ENCODE measurements around the gene ERGIC3. TPM values are rescaled to one million over a fixed set of nuclear protein-coding genes. Genes with fewer than 3 reads are reported as not detected.

Gene ERGIC3
- total and polyA plus RNA-seq, 2 of the 13 experiments (the other 11 are each of a cell fraction or from before 2014, with no cell fraction given) = 407 to 670 TPM

- TF ChIP-seq EEA1 (CRISPR knock-in tag; IDR thresholded peaks at IDR 0.05; ENCODE audit: borderline replicate concordance) = no peak
- no peak for TF ChIP-seq RFX5 (IDR thresholded peaks at IDR 0.05; ENCODE audit: low read depth, low read length)
- 0 out of 2 replicates have a peak, but pooled peaks have one; percentile 11 for TF ChIP-seq DZIP1 (CRISPR knock-in tag; IDR thresholded peaks at IDR 0.05)
- no peak for TF ChIP-seq KLF11 (CRISPR knock-in tag; IDR thresholded peaks at IDR 0.05)
- no peak for TF ChIP-seq FOXJ3 (CRISPR knock-in tag; IDR thresholded peaks at IDR 0.05; ENCODE audit: borderline replicate concordance)
- TF ChIP-seq YY1 (IDR thresholded peaks at IDR 0.05; ENCODE audit: insufficient read depth, insufficient replicate concordance, low read depth, low read length) = no peak
- no peak for TF ChIP-seq MLLT10 (CRISPR knock-in tag; IDR thresholded peaks at IDR 0.05)
- TF ChIP-seq ADNP (CRISPR knock-in tag; IDR thresholded peaks at IDR 0.05) = no peak
- TF ChIP-seq ZFX (CRISPR knock-in tag; IDR thresholded peaks at IDR 0.05; ENCODE audit: low read depth) = no peak
- no peak for TF ChIP-seq JDP2 (CRISPR knock-in tag; IDR thresholded peaks at IDR 0.05; ENCODE audit: borderline replicate concordance)
- peak; percentile 85 for TF ChIP-seq ZNF883 (CRISPR knock-in tag; IDR thresholded peaks at IDR 0.05; ENCODE audit: not compliant biosample characterization)
- no peak for TF ChIP-seq DDIT3 (CRISPR knock-in tag; IDR thresholded peaks at IDR 0.05)
- TF ChIP-seq FOXA3 (CRISPR knock-in tag; IDR thresholded peaks at IDR 0.05) = no peak
- 0 out of 2 replicates have a peak, but pooled peaks have one; percentile 59 for TF ChIP-seq ZNF234 (CRISPR knock-in tag; conservative IDR thresholded peaks at IDR 0.05)
- no peak for TF ChIP-seq POLR2AphosphoS2 (IDR thresholded peaks at IDR 0.05; ENCODE audit: low read depth, low read length)
- no peak for TF ChIP-seq ZNF224 (CRISPR knock-in tag; IDR thresholded peaks at IDR 0.05)
- no peak for TF ChIP-seq EHMT2 (IDR thresholded peaks at IDR 0.05; ENCODE audit: borderline replicate concordance, low read depth, low read length)
- no peak for TF ChIP-seq ZBTB25 (CRISPR knock-in tag; IDR thresholded peaks at IDR 0.05)
- TF ChIP-seq ARID2 (CRISPR knock-in tag; IDR thresholded peaks at IDR 0.05; ENCODE audit: borderline replicate concordance) = no peak
- no peak for TF ChIP-seq ZBTB3 (CRISPR knock-in tag; IDR thresholded peaks at IDR 0.05; ENCODE audit: borderline replicate concordance, low read depth)
- no peak for TF ChIP-seq SMYD3 (CRISPR knock-in tag; IDR thresholded peaks at IDR 0.05)
- 0 out of 2 replicates have a peak, but pooled peaks have one; percentile 76 for TF ChIP-seq ZNF468 (CRISPR knock-in tag; IDR thresholded peaks at IDR 0.05)
- TF ChIP-seq TGIF2 (CRISPR knock-in tag; IDR thresholded peaks at IDR 0.05) = no peak
- no peak for TF ChIP-seq DMTF1 (CRISPR knock-in tag; IDR thresholded peaks at IDR 0.05)
These were observed 59.4 kb downstream of the ERGIC3 start (continued) for GRCh38 chr20:35600993-35601973.
